ENCODE data around the gene KIF19. TPM values are rescaled to one million over a fixed set of nuclear protein-coding genes. Genes with fewer than 3 reads are reported as not detected.

KIF19 gene
- total RNA-seq, 3 donors from 2014 or later: 0.73 to 7.4 (median 2.4) TPM

- ATAC-seq: no peak
- peak in 1 of 3 donors; percentile 21 for DNase-seq
- intact Hi-C loops (cut with DNase I, micrococcal nuclease): no loop called here
- TF ChIP-seq CTCF (IDR thresholded peaks at IDR 0.05): no peak
- Histone ChIP-seq H3K36me3 (ENCODE audit: low read depth) (no peaks in the 10 kb centered on the region), H3K4me1 (ENCODE audit: low read depth) (peaks cover 7% of the 10 kb centered on the region), H3K9me3 (no peaks in the 10 kb centered on the region), H3K4me3 (no peak overlapping the region)
These were observed 67.4 kb downstream of the KIF19 start for GRCh38 chr17:74393346-74393942.

- no peak for ATAC-seq
- DNase-seq: peak in 1 of 3 donors; percentile 39
- no peaks in the 10 kb centered on the region for H3K9me3 ChIP-seq
- peaks cover 7% of the 10 kb centered on the region for H3K4me1 ChIP-seq (ENCODE audit: low read depth)
- no peak overlapping the region for H3K4me3 ChIP-seq
- H3K36me3 ChIP-seq (ENCODE audit: low read depth): no peaks in the 10 kb centered on the region
- intact Hi-C loops (cut with DNase I, micrococcal nuclease): no loop called here
- no peak for TF ChIP-seq CTCF (IDR thresholded peaks at IDR 0.05)
These were observed 68.4 kb downstream of the KIF19 start for GRCh38 chr17:74394275-74394950.

GRCh38 chr17:74394977-74395376, 69.0 kb downstream of the KIF19 start:
- Histone ChIP-seq H3K36me3 (ENCODE audit: low read depth) (no peaks in the 10 kb centered on the region), H3K9me3 (no peaks in the 10 kb centered on the region), H3K4me3 (no peak overlapping the region), H3K4me1 (ENCODE audit: low read depth) (peaks cover 7% of the 10 kb centered on the region)
- no peak for TF ChIP-seq CTCF (IDR thresholded peaks at IDR 0.05)
- ATAC-seq: peak; percentile 97
- DNase-seq: peak; percentile 47 to 64 (median 52)
- intact Hi-C loops (cut with DNase I, micrococcal nuclease): no loop called here

- intact Hi-C loops (cut with DNase I, micrococcal nuclease): no loop called here
- DNase-seq (no peak), ATAC-seq (no peak)
- TF ChIP-seq CTCF (IDR thresholded peaks at IDR 0.05): no peak
- Histone ChIP-seq H3K9me3 (no peaks in the 10 kb centered on the region), H3K4me3 (no peak overlapping the region), H3K36me3 (ENCODE audit: low read depth) (no peaks in the 10 kb centered on the region), H3K4me1 (ENCODE audit: low read depth) (peaks cover 7% of the 10 kb centered on the region)
These were observed 70.5 kb downstream of the KIF19 start for GRCh38 chr17:74396567-74396966.

- Histone ChIP-seq H3K4me1 (ENCODE audit: low read depth) (no peaks in the 10 kb centered on the region), H3K4me3 (no peak overlapping the region), H3K36me3 (ENCODE audit: low read depth) (no peaks in the 10 kb centered on the region), H3K9me3 (no peaks in the 10 kb centered on the region)
- intact Hi-C loops (cut with DNase I, micrococcal nuclease): no loop called here
- TF ChIP-seq CTCF (IDR thresholded peaks at IDR 0.05): no peak
- ATAC-seq: no peak
- no peak for DNase-seq
These were observed 76.0 kb downstream of the KIF19 start for GRCh38 chr17:74402048-74402447.

All from mucosa of descending colon (tissue), 3 donors.